DND-41 (cell line): ENCODE data around the gene RPL3.

Experiments used
- EZH2 ChIP-seq: IDR thresholded peaks from 3 replicates; pipeline ENCODE4 v1.6.1; 2012; ENCODE audit warnings: borderline replicate concordance, low read depth, mild to moderate bottlenecking, moderate library complexity, low read length, inconsistent platforms; ENCODE audit not compliant: severe bottlenecking
- TF ChIP-seq, protein P1 (sequence below): IDR thresholded peaks from 2 replicates; pipeline ENCODE4 v1.5.1; 2012; ENCODE audit warnings: borderline replicate concordance, low read length, moderate library complexity, mild to moderate bottlenecking; ENCODE audit not compliant: poor library complexity, severe bottlenecking; ENCODE audit errors: extremely low read depth

DNA sequence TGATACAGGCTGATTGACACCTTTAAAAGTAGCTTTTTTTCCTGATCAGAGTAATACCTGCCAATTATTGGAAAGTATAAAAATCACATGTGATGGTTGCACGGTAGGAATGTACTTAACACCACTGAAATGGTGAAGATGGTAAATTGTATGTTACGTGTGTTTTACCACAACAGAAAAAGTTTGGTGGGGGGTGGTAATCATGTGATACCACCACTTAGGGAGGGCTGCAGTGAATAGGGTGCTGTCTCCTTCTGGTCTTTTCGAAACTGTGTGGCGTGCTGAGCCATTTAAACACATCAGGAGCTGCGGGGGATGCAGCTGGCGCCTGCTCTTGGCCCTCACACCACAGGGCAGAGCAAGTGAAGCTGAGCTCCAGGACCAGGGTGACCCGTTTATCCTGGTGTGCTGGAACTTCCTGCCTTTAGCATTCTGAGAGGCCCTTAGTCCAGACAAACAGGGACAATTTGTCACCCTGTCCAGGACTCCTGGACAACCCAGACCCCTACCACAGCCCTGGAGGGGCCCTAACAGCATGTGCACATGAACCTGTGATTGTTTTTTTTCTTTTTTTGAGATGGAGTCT, 33.0 kb upstream of the RPL3 start:
- TF ChIP-seq, protein P1, sequence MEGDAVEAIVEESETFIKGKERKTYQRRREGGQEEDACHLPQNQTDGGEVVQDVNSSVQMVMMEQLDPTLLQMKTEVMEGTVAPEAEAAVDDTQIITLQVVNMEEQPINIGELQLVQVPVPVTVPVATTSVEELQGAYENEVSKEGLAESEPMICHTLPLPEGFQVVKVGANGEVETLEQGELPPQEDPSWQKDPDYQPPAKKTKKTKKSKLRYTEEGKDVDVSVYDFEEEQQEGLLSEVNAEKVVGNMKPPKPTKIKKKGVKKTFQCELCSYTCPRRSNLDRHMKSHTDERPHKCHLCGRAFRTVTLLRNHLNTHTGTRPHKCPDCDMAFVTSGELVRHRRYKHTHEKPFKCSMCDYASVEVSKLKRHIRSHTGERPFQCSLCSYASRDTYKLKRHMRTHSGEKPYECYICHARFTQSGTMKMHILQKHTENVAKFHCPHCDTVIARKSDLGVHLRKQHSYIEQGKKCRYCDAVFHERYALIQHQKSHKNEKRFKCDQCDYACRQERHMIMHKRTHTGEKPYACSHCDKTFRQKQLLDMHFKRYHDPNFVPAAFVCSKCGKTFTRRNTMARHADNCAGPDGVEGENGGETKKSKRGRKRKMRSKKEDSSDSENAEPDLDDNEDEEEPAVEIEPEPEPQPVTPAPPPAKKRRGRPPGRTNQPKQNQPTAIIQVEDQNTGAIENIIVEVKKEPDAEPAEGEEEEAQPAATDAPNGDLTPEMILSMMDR, result no peak
- no peak for TF ChIP-seq EZH2
